ENCODE results near the gene KCNQ5.

The KCNQ5 gene

DNA sequence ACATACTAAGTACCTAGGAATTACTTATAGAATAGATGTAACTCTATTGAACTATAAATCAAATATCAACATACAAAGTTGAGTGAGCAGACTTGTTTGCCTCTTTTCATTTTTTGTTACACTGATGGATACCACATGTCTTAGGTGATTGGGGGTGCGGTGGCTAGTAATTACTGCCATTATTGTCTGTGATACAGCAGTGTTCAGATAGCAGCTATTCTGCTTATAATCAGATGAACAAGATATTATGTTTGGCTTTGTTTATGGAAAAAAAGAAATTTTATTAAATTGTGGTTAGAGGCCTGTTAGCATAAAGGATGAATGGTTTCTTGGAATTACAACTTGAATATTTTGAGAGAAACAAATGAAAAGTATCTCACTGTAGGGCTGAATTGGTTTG lies 55.9 kb downstream of the KCNQ5 start:
- TF ChIP-seq, protein P1, sequence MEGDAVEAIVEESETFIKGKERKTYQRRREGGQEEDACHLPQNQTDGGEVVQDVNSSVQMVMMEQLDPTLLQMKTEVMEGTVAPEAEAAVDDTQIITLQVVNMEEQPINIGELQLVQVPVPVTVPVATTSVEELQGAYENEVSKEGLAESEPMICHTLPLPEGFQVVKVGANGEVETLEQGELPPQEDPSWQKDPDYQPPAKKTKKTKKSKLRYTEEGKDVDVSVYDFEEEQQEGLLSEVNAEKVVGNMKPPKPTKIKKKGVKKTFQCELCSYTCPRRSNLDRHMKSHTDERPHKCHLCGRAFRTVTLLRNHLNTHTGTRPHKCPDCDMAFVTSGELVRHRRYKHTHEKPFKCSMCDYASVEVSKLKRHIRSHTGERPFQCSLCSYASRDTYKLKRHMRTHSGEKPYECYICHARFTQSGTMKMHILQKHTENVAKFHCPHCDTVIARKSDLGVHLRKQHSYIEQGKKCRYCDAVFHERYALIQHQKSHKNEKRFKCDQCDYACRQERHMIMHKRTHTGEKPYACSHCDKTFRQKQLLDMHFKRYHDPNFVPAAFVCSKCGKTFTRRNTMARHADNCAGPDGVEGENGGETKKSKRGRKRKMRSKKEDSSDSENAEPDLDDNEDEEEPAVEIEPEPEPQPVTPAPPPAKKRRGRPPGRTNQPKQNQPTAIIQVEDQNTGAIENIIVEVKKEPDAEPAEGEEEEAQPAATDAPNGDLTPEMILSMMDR (conservative IDR thresholded peaks at IDR 0.05; ENCODE audit: low read depth, low read length) = no peak

DNA sequence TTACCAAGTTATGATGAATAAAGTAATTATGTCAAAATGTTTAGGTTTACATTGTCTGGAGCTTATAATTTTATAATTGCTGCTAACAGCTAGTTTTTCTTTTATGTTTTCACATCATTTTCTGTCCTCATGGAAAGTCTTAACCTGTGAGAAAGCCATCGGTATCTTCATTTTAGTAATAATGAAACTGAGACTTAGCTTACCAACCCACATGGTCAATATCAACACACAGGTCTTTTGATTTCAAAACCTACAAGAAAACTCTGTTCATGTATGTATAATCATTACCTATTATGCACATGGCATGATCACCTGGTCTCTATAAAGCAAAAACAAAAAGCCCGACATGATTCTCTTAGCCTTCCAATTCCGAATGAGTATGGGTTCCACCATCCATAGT lies 61.9 kb downstream of the KCNQ5 start:
- H3K27me3 ChIP-seq (ENCODE audit: insufficient read depth, low read depth) = no peaks in the 10 kb centered on the region
- peaks cover 28% of the 10 kb centered on the region; the same call in 1 of the 2 replicates for H3K79me2 ChIP-seq (ENCODE audit: insufficient read depth, low read depth)
- H3K27ac ChIP-seq = peak overlapping the region; percentile 69
- H3K9ac ChIP-seq = peak overlapping the region; percentile 41; the same call in 1 of the 2 replicates
- H2AFZ ChIP-seq (ENCODE audit: low read depth) = no peak overlapping the region
- peaks cover 87% of the 10 kb centered on the region for H3K4me1 ChIP-seq (ENCODE audit: low read depth, poor library complexity, severe bottlenecking)
- no peaks in the 10 kb centered on the region for H3K36me3 ChIP-seq (ENCODE audit: insufficient read depth)
- peak overlapping the region; percentile 96 for H3K4me2 ChIP-seq
- TF ChIP-seq, protein P1 (conservative IDR thresholded peaks at IDR 0.05; ENCODE audit: low read depth, low read length) = no peak
- H3K4me3 ChIP-seq (IDR thresholded peaks at IDR 0.05; ENCODE audit: insufficient read depth, low read depth, low read length) = no peak overlapping the region
- no peaks in the 10 kb centered on the region for H4K20me1 ChIP-seq (ENCODE audit: insufficient read depth)

More for the DNA sequence above, 55.9 kb downstream of the KCNQ5 start:
- Histone ChIP-seq H3K27me3 (ENCODE audit: insufficient read depth, low read depth) (no peaks in the 10 kb centered on the region), H4K20me1 (ENCODE audit: insufficient read depth) (no peaks in the 10 kb centered on the region; the same call in 1 of the 2 replicates), H3K9ac (no peak overlapping the region), H3K79me2 (ENCODE audit: insufficient read depth, low read depth) (peaks cover 17% of the 10 kb centered on the region; the same call in 1 of the 2 replicates), H3K4me2 (no peak overlapping the region), H3K4me3 (IDR thresholded peaks at IDR 0.05; ENCODE audit: insufficient read depth, low read depth, low read length) (no peak overlapping the region), H3K36me3 (ENCODE audit: insufficient read depth) (no peaks in the 10 kb centered on the region), H3K4me1 (ENCODE audit: low read depth, poor library complexity, severe bottlenecking) (peaks cover 49% of the 10 kb centered on the region), H3K27ac (no peak overlapping the region), H2AFZ (ENCODE audit: low read depth) (no peak overlapping the region)

DNA sequence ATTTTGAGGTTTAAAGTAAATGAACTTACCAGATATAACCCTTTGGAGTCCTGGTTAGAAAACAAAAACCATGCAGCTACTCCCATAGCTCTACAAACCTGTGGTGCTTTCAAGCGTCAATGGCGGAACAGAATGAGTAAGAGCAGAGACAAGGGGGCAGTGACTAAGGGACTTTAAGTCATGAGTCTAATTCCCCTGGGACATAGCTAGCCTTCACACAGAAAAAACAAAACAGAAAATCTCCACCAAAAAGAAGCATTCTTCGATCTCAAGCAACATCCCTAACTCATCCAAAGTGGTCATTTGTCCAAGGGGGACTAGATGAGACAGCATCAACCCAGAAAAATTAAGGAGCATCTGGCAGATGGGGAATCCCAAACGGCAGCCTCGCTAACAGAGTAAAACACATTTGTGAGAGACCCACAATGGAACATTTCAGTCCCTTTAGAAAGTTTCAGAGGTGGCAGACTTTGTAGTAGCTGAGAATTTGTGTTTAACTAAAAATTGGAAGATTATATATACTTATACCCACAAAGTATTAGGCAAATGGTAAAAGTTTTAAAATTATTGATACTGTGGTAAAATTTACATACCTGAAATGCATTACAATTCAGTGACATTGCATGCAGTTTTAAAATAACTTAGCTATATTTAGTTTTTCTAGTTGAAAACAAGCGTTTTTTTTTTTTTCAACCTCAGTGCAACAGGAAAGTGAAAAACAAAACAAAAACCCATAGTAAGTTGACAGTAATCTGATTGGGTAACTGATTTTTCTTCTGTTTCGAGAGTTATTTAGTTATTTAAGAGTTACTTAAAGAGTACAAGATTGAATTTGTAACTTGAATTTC lies 67.5 kb downstream of the KCNQ5 start:
- H3K9ac ChIP-seq = peak overlapping the region; percentile 80
- H3K27ac ChIP-seq = peak overlapping the region; percentile 99
- H3K27me3 ChIP-seq (ENCODE audit: insufficient read depth, low read depth) = no peaks in the 10 kb centered on the region
- no peak overlapping the region for H3K4me3 ChIP-seq (IDR thresholded peaks at IDR 0.05; ENCODE audit: insufficient read depth, low read depth, low read length)
- peaks cover 84% of the 10 kb centered on the region for H3K4me1 ChIP-seq (ENCODE audit: low read depth, poor library complexity, severe bottlenecking)
- peak overlapping the region; percentile 89 for H3K4me2 ChIP-seq
- no peaks in the 10 kb centered on the region for H3K36me3 ChIP-seq (ENCODE audit: insufficient read depth)
- peaks cover 45% of the 10 kb centered on the region; the same call in 1 of the 2 replicates for H3K79me2 ChIP-seq (ENCODE audit: insufficient read depth, low read depth)
- TF ChIP-seq, protein P1 (conservative IDR thresholded peaks at IDR 0.05; ENCODE audit: low read depth, low read length) = no peak
- H4K20me1 ChIP-seq (ENCODE audit: insufficient read depth) = no peaks in the 10 kb centered on the region
- H2AFZ ChIP-seq (ENCODE audit: low read depth) = peak overlapping the region; percentile 53

DNA sequence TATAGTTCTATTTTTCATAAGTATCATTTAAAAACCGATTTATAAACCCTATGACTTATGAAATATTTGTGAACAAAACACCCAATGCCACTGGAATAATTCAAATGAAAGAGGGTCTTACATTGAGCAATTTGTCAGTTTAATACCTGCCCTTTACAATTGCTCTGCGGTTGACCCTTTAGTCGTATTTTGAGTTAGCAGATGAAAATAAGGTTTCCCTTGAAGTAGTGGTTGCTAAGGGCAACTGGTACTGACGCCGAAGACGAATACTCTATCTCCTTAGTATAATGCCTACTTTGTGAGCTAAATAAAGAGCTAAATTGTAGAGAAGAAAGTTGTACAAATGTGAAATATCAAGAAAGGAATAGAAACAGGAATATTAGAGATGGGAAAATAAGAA lies 69.4 kb downstream of the KCNQ5 start:
- no peak overlapping the region for H2AFZ ChIP-seq (ENCODE audit: low read depth)
- no peaks in the 10 kb centered on the region for H3K36me3 ChIP-seq (ENCODE audit: insufficient read depth)
- peak overlapping the region; percentile 89 for H3K4me2 ChIP-seq
- no peaks in the 10 kb centered on the region for H3K27me3 ChIP-seq (ENCODE audit: insufficient read depth, low read depth)
- H3K27ac ChIP-seq = no peak overlapping the region; the same call in 1 of the 2 replicates
- TF ChIP-seq, protein P1 (conservative IDR thresholded peaks at IDR 0.05; ENCODE audit: low read depth, low read length) = no peak
- H3K4me3 ChIP-seq (IDR thresholded peaks at IDR 0.05; ENCODE audit: insufficient read depth, low read depth, low read length) = no peak overlapping the region
- no peak overlapping the region for H3K9ac ChIP-seq
- no peaks in the 10 kb centered on the region for H4K20me1 ChIP-seq (ENCODE audit: insufficient read depth)
- peaks cover 43% of the 10 kb centered on the region; the same call in 1 of the 2 replicates for H3K79me2 ChIP-seq (ENCODE audit: insufficient read depth, low read depth)
- H3K4me1 ChIP-seq (ENCODE audit: low read depth, poor library complexity, severe bottlenecking) = peaks cover 65% of the 10 kb centered on the region
